Endodermal cell (in vitro differentiated cells): ENCODE results near the gene TTLL10. TPM values are rescaled to one million over a fixed set of nuclear protein-coding genes. Genes with fewer than 3 reads are reported as not detected.

ENCODE experiments used
- DNase-seq: peaks from one replicate; pipeline ENCODE4 v3.0.0-alpha.2; 2017
- H3K27ac ChIP-seq: 2 replicates; pipeline ENCODE4 v1.5.1; 2013; ENCODE audit warnings: mild to moderate bottlenecking, low read depth, low read length, moderate library complexity
- H3K27me3 ChIP-seq: 2 replicates; pipeline ENCODE4 v1.6.1; 2013; ENCODE audit warnings: mild to moderate bottlenecking, low read length, moderate library complexity; ENCODE audit not compliant: insufficient read depth, control insufficient read depth, poor library complexity, severe bottlenecking
- H3K36me3 ChIP-seq: 2 replicates; pipeline ENCODE4 v1.7.0; 2013; ENCODE audit warnings: mild to moderate bottlenecking, low read length, moderate library complexity; ENCODE audit not compliant: control insufficient read depth, insufficient read depth
- H3K4me1 ChIP-seq: one replicate; pipeline ENCODE4 v1.7.0; 2013; ENCODE audit warnings: low read length; ENCODE audit not compliant: control insufficient read depth, insufficient read depth
- H3K4me3 ChIP-seq: 2 replicates; pipeline ENCODE4 v1.5.1; 2013; ENCODE audit warnings: mild to moderate bottlenecking, low read length, moderate library complexity
- H3K9ac ChIP-seq: 2 replicates; pipeline ENCODE4 v1.6.1; 2013; ENCODE audit warnings: mild to moderate bottlenecking, low read length, moderate library complexity; ENCODE audit not compliant: poor library complexity, severe bottlenecking; ENCODE audit errors: extremely low read depth
- H3K9me3 ChIP-seq: 2 replicates; pipeline ENCODE4 v1.6.1; 2013; ENCODE audit warnings: mild to moderate bottlenecking, low read length, moderate library complexity; ENCODE audit not compliant: control insufficient read depth
- H3K27ac Mint-ChIP-seq: 2 replicates; pipeline ENCODE4 v1.8.0; 2020; ENCODE audit warnings: mixed read lengths
- H3K27me3 Mint-ChIP-seq: 2 replicates; pipeline ENCODE4 v1.8.0; 2021; ENCODE audit warnings: mild to moderate bottlenecking, mixed read lengths; ENCODE audit not compliant: insufficient read depth
- H3K36me3 Mint-ChIP-seq: 2 replicates; pipeline ENCODE4 v1.8.0; 2020; ENCODE audit warnings: low read depth, mixed read lengths
- H3K4me1 Mint-ChIP-seq: 2 replicates; pipeline ENCODE4 v1.8.0; 2020; ENCODE audit warnings: mixed read lengths
- H3K4me3 Mint-ChIP-seq: 2 replicates; pipeline ENCODE4 v1.8.0; 2020; ENCODE audit warnings: mild to moderate bottlenecking, moderate library complexity, mixed read lengths
- H3K9me3 Mint-ChIP-seq: 2 replicates; pipeline ENCODE4 v1.8.0; 2020; ENCODE audit warnings: mild to moderate bottlenecking, mixed read lengths
- WGBS, 2 experiments: methylation state at CpG; one replicate each; pipeline versions ENCODE4 v1.1.5 to v1.1.7; 2013; ENCODE audit warnings: missing lambda C conversion rate in 2 of 2, mixed read lengths in 1 of 2; ENCODE audit not compliant: insufficient coverage in 1 of 2, insufficient read length in 1 of 2; 5-methylcytosine and 5-hydroxymethylcytosine counted together
- total RNA-seq, 2 donors: library from RNA; stranded (reverse); fragmentation: NEBNext Ultra II Directional in 1 of 2; extraction: Animal tissue kit (Norgen Biotek cat#: 25700) in 1 of 2; gene quantifications; 2 replicates in 1 of 2; 3 replicates in 1 of 2; pipeline ENCODE4 v1.2.1, GENCODE V29; 2021
- TF ChIP-seq, protein P1 (sequence below): fragments of 200-600 bp; sonication (generic); conservative IDR thresholded peaks from 2 replicates; pipeline ENCODE4 v1.5.0; 2021; ENCODE audit warnings: antibody characterized with exemption, mild to moderate bottlenecking

The TTLL10 gene
- total RNA-seq, 2 donors from 2014 or later: 0.93 to 1.2 TPM

DNA sequence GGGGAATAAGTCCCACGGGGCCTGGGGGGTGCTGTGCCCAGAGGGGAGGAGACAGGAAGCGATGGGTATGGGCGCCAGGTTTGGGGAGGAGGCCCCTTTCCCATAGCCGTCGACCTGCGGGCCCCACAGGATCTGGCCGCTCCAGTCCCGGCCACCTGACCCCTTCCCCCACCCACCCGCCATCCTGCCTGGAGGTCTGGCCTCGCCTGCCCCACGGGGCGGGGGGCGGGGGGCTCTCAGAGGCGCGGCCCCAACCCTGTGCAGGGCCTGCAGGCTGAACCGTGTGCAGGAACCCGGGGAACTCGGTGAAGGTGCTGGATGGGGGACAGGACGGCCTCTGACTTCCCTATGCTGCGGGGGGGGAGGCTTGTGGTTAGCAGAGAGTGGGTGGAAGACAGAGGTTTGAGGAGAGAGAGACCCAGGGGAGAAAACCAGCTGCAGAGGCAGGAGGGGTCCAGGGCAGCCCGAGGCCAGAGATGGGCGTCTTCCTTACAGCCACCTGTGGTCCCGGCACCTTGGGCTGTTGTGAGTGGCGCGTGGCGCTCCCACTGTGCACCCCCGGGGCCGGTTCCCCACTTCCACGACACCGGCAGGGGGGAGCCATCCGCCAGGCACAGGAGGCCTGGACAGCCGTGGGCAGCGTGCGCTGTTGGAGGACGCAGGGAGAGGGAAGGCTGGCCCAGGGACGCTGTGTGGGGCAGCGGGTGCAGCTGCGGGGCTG, 35.2 kb downstream of the TTLL10 start:
- Histone ChIP-seq H3K9ac (no peak overlapping the region), H3K27me3 (peaks cover 28% of the 10 kb centered on the region), H3K4me3 (no peak overlapping the region), H3K4me1 (no peaks in the 10 kb centered on the region), H3K27ac (no peak overlapping the region), H3K36me3 (no peaks in the 10 kb centered on the region), H3K9me3 (no peaks in the 10 kb centered on the region)
- no peak overlapping the region for H3K4me3 Mint-ChIP-seq
- no peak overlapping the region for H3K27ac Mint-ChIP-seq
- no peaks in the 10 kb centered on the region for H3K36me3 Mint-ChIP-seq
- no peaks in the 10 kb centered on the region for H3K4me1 Mint-ChIP-seq
- no peaks in the 10 kb centered on the region for H3K9me3 Mint-ChIP-seq
- 93 to 98% methylated on average over 16 to 38 of the region's 38 CpGs for WGBS, 2 experiments
- no peak for DNase-seq
- TF ChIP-seq, protein P1, sequence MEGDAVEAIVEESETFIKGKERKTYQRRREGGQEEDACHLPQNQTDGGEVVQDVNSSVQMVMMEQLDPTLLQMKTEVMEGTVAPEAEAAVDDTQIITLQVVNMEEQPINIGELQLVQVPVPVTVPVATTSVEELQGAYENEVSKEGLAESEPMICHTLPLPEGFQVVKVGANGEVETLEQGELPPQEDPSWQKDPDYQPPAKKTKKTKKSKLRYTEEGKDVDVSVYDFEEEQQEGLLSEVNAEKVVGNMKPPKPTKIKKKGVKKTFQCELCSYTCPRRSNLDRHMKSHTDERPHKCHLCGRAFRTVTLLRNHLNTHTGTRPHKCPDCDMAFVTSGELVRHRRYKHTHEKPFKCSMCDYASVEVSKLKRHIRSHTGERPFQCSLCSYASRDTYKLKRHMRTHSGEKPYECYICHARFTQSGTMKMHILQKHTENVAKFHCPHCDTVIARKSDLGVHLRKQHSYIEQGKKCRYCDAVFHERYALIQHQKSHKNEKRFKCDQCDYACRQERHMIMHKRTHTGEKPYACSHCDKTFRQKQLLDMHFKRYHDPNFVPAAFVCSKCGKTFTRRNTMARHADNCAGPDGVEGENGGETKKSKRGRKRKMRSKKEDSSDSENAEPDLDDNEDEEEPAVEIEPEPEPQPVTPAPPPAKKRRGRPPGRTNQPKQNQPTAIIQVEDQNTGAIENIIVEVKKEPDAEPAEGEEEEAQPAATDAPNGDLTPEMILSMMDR: no peak
- peaks cover 1% of the 10 kb centered on the region for H3K27me3 Mint-ChIP-seq

DNA sequence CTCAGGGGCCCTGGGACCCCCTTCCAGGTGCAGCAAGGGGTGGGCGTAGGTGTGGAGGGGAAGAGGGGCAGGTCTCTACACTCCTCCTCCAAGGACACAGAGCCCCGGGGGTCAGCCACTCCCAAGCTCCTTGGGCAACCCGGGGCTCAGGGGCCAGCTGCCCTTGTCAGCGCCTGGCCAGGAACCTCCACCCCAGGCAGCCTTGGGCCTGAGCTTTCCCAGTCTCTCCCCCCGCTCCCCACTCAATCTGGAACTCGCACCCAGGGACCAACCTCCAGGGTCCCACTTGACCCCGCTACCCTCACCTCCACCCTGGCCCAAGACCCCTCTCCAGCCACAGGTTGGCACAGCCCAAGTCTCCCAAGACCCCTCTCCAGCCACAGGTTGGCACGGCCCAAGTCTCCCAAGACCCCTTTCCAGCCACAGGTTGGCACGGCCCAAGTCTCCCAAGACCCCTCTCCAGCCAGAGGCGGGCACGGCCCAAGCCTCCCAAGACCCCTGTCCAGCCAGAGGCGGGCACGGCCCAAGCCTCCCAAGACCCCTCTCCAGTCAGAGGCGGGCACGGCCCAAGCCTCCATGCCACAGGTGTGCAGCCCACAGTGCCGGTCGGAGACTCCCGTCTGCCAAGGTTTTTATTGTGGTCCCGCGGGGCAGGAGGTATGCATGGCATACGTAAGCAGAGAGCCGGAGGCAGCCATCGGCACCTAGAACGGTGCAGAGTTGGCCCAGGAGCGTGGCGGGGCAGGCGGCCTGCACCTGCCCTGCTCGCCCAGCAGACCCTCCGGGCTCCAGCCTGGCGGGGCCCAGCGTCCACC, 37.3 kb downstream of the TTLL10 start:
- WGBS, 2 experiments: 92 to 94% methylated on average over 19 to 31 of the region's 31 CpGs
- H3K4me1 Mint-ChIP-seq: no peaks in the 10 kb centered on the region
- no peak overlapping the region for H3K27ac Mint-ChIP-seq
- H3K27me3 Mint-ChIP-seq: peaks cover 1% of the 10 kb centered on the region
- H3K9ac ChIP-seq: no peak overlapping the region
- no peaks in the 10 kb centered on the region for H3K9me3 Mint-ChIP-seq
- H3K4me1 ChIP-seq: no peaks in the 10 kb centered on the region
- TF ChIP-seq, protein P1: no peak
- no peaks in the 10 kb centered on the region for H3K36me3 Mint-ChIP-seq
- no peak overlapping the region for H3K4me3 Mint-ChIP-seq
- no peak overlapping the region for H3K27ac ChIP-seq
- H3K36me3 ChIP-seq: no peaks in the 10 kb centered on the region
- no peak for DNase-seq
- no peaks in the 10 kb centered on the region for H3K9me3 ChIP-seq
- peaks cover 17% of the 10 kb centered on the region for H3K27me3 ChIP-seq
- no peak overlapping the region for H3K4me3 ChIP-seq

DNA sequence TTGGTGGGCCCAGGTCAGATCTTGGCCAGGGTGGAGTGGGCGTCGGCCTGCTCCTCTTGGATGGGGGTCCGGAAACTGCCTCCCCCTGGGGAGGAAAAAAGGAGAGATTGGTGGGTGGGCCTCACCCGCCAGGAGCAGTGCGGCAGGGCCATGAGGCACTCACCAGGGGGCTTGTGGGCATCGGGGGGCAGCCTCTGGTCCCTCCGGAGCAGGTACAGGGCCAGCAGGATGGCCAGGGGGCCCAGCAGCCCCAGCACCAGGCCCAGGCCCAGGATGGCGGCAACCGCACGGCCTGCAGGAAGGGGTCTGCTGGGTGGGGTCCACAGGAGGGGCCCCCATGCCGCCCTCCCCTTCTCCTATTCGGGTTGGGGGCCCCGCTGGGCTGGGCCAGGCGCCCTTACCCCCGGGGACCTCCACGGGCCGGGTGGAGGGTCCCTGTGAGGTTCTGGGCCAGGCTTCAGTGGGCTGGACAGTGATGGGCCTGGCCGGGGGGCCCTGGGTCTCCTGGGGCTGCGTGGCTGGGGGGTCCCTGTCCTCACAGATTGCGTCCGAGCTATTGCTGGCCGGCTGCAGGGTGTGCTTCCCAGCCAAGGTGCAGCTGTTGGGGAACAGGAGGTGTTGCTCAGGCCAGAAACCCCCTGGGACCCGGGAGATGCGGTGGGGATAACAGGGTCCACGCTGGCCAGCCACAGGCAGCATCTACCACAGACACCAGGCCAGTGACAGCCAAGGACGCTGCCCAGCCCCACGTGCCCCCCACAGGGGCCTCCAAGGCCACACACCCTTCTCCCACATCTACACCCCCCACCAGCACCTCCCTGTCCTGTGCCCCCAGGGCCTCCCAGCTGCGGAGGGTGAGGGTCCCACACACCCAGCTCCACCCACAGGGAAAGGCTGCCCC, 38.1 kb downstream of the TTLL10 start:
- Mint-ChIP-seq H3K27me3 (no peaks in the 10 kb centered on the region), H3K36me3 (peaks cover 5% of the 10 kb centered on the region), H3K4me1 (no peaks in the 10 kb centered on the region), H3K27ac (no peak overlapping the region), H3K9me3 (no peaks in the 10 kb centered on the region), H3K4me3 (no peak overlapping the region)
- DNase-seq: no peak
- H3K4me3 ChIP-seq: no peak overlapping the region
- H3K9me3 ChIP-seq: no peaks in the 10 kb centered on the region
- H3K27ac ChIP-seq: no peak overlapping the region
- WGBS, 2 experiments: 91% methylated on average over 13 to 28 of the region's 28 CpGs
- no peaks in the 10 kb centered on the region for H3K4me1 ChIP-seq
- H3K36me3 ChIP-seq: peaks cover 4% of the 10 kb centered on the region
- H3K9ac ChIP-seq: no peak overlapping the region
- H3K27me3 ChIP-seq: peaks cover 8% of the 10 kb centered on the region
- TF ChIP-seq, protein P1: no peak
